Inferior parietal cortex (tissue), 1 donor: ENCODE data around the gene PSG3.
A peak's percentile ranks its signal among the peaks of the same experiment; 100 is the strongest.
"Not testable (repeated sequence)": the region's sequence is repeated elsewhere in the genome, so short reads cannot be mapped to it uniquely, and the experiment has no call there.

Experiments used
- DNase-seq: peaks from one replicate; pipeline ENCODE4 v3.0.0-alpha.2; 2016; ENCODE audit errors: extremely low spot score

The PSG3 gene

DNA sequence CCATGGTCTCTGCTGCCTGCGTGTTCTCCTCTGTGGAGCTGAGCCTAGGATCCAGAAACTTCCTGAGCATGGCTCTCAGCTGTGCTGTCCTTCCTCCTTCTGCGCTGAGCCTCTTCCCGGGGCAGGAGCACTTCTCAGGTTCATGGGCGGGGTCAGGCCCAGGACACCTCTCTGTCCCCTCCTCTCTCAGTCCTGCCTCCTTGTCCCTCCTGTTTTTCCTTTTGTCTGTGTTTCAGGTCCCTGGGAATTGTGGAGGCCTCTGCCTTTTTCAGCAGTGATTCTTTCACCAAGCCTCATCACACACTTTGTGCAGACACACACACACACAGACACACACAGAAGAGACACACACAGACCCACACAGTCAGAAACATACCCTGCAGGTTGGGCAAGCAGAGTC, at the start of gene PSG3:
TSS of gene PSG3 (minus strand) at position 101 of the 400 bp plus-strand sequence. CDS start at position 4, 97 bp downstream.
- DNase-seq: not testable (repeated sequence)

DNA sequence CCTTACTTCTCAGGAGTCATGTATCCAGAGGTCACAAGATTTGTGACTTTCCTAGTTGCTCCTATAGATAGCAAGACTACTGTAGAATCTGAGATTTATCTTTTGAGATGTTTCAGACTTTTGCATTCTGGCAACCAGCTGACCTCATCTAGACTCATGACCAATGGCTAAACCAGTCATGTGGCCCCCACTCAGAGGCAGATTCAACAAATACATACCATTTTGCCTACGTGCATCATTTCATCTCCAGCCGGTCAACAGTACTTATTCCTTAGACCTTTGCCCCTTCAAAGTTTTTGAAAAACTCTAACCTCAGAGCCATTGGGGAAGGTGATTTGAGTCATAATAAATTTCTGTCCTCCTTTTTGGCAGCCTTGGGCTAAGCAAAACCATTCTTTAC, 48.5 kb upstream of the PSG3 start:
- DNase-seq: not testable (repeated sequence)

DNA sequence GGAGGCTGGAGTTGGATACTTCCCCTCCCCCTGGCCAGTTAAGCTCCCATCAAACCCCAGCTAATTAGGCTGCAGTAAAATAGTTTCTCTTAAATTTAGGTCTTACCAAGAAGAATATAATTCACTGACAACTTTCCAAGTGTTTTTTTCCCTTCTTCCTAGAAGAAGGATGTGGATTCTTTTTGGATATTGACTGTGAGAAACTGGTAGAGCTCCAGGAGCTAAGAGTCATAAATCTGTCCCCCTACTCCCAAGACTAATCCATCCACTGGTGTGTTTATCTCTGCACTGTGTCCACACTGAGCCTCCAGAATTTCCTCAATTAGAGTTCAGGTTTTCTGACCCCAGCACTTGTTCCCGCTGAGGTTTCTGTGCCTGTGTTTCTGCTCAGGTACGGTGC, 47.5 kb upstream of the PSG3 start:
- not testable (repeated sequence) for DNase-seq

DNA sequence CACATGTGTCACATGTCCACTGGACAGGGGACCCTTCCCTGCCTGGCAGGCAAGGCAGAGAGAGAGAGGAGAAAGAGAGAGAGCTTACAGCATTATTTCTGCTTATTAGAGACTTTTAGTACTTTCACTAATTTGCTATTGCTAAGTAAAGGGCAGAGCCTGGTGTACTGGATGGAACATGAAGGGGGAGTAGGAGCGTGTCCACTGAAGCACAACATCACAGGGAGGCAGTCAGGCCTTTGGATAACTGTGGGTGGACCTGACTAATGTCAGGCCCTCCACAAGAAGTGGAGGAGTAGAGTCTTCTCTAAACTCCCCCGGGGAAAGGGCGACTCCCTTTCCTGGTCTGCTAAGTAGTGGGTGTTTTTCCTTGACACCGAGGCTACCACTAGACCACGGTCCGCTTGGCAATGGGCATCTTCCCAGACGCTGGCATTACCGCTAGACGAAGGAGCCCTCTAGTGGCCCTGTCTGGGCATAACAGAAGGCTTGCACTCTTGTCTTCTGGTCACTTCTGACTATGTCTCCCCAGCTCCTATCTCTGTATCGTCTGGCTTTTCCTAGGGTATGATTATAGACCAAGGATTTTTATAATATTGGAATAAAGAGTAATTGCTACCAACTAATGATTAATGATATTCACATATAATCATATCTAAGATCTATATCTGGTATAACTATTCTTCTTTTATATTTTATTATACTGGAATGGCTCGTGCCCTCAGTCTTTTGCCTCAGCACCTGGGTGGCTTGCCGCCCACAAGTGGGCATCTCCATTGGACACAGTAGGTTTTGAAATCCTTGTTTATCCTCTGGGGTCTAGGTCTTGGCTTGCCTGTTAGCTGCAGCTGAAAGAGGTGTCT, 36.7 kb upstream of the PSG3 start:
- DNase-seq: peak; percentile 72

GRCh38 chr19:42774510-42775158, 34.4 kb upstream of the PSG3 start:
- DNase-seq: not testable (repeated sequence)

GRCh38 chr19:42767319-42767718, 27.0 kb upstream of the PSG3 start:
- not testable (repeated sequence) for DNase-seq

GRCh38 chr19:42766871-42767270, 26.6 kb upstream of the PSG3 start:
- DNase-seq: not testable (repeated sequence)

- no peak for DNase-seq
These were observed 24.6 kb upstream of the PSG3 start for GRCh38 chr19:42764836-42765235.

DNA sequence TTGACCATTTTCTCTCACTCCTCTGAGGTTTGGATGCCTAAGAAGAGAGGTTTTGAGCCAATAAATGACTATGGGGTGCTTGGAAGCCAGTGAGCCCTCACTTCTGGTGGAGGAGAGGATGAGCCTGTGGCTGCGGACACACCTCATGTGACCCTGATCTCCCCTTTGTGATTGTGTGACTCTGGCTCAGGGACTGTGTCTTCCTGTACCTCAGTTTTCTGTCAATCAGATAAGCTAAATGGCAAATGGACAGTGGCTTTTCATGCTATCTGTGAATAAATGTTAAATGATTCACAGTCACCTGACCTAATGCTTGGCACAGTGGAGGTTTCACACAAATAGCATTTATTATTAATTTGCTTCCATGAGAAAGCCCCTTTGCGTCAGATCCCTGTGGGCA, 22.5 kb upstream of the PSG3 start:
- DNase-seq: no peak

- DNase-seq: not testable (repeated sequence)
These were observed 21.6 kb upstream of the PSG3 start for GRCh38 chr19:42761924-42762295.

DNA sequence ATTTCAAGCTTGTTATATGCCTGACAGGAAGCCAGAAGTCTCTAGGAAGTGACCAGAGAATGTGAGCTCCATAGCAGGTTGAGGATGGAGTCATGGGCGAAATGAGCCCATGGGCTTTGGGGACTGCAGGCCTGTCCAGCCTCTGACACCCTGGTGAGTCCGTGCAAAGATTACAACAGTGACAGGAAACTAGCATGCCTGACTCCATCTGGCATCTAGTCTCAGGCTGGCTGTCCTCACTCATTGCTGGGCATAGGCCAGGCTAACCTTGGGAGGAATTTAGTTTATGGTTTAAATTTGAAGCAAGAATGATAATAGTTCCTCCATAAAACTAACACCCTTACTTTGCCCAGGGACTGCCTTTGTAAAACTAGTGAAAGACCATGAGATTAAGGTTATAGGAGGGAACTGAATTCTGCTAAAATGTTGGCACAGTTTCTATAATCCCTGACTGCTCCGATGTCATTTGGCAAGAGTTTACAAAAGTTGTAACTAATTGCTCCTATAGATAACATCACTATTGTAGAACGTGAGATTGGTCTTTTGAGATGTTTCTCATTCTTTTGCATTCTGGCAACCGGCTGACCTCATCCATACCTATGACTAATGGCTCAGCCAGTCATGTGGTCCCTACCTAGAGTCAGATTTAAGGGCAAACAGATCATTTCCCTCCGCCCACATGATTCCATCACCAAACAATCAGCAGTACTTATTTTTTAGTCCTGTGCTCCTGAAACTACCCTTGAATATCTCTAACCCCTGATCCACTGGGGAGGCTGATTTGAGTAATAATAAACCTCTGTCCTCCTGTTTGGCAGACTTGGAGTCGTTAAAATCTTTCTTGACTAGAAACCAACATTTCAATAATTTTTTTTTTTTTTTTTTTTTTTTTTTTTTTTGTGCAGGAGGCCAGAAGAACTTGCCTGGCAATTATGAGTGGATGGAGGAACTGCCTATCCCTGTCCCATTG, 21.0 kb upstream of the PSG3 start:
- DNase-seq: not testable (repeated sequence)

DNA sequence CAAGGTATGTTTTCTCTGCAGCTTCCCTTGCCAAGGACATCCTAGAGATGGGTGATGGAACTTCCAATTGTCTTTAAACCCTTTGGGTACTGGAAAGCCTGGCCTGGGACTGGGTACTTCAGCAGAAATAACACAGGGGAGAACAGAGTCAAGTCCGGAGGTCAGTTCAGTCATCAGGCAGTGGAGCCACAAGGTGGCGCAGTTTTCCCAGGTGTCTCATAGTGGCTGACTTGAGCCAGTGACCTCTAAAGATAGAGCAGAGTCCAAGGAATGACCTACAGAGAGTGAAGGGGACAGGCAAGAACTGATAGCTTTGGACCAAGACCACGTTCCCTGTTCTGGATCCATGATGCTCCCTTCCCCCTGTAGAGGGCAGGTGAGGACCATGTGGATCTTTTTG, 18.4 kb upstream of the PSG3 start:
- not testable (repeated sequence) for DNase-seq

DNA sequence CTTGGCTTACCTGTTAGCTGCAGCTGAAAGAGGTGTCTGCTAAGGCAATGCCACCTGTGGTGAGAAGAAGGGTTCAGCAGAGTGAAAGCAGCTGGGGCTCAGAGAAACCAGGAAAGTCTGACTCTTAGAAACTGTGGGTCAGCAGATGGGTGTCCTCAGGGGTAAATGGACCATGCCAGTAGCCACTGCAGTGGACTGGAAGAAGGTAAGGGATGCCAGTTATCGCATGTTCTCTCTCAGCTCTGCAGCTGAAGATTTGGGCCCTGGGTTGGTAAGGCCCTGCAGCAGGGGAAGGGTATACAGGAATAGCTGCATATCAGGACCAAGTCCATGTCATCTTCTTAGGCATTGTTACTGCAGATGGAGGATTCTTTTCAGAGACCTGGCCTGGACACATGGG, 12.0 kb upstream of the PSG3 start:
- not testable (repeated sequence) for DNase-seq

- DNase-seq: not testable (repeated sequence)
These were observed 1.7 kb upstream of the PSG3 start for GRCh38 chr19:42741726-42742607.

- DNase-seq: not testable (repeated sequence)
These were observed 2.7 kb downstream of the PSG3 start for GRCh38 chr19:42737581-42738011.

DNA sequence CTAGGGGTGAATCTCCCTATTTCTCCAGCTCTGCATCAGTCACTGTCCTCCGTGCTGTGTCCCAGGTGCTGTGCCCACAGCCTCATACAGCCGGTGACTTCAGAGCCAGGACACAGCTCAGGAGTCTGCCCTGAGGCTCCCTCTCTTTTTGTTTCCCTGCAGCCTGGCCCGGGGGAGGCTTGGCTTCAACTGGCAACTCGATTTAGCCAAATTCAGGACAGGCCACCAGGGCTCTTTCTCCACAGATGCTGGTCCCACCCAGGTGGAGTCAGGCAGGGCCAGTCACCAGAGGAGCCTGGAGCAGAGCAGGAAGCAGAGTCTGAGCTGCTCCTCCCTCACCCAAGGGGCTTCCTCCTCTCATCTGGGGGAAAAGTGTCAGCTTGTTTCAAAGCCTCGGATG, 11.9 kb downstream of the PSG3 start:
- DNase-seq: not testable (repeated sequence)

- DNase-seq: not testable (repeated sequence)
These were observed 26.3 kb downstream of the PSG3 start for GRCh38 chr19:42714000-42714399.

GRCh38 chr19:42712753-42713152, 27.5 kb downstream of the PSG3 start:
- not testable (repeated sequence) for DNase-seq

DNA sequence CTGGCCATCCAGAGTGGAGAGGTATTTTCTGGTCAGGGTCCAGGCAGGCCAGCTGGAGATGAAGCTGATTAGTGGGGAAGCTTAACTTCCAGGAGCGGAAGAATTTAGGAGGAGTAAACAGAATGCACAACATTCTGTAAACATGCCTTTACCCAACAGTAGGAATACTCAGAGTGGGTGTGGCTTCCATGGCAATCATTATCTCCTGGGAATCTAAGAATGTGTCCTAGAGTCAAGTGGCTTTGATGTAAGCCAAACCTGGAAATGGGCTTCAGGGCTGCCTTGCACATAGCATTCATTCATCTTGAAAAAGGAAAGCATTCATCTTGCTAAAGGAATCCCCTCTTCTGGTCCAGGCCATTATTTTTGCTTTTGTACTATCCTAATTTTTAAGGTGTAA, 29.3 kb downstream of the PSG3 start:
- DNase-seq: not testable (repeated sequence)

GRCh38 chr19:42697884-42698283, 42.4 kb downstream of the PSG3 start:
- no peak for DNase-seq
